ENCODE results near the gene ZFYVE26.
"Not testable (repeated sequence)": the region's sequence is repeated elsewhere in the genome, so short reads cannot be mapped to it uniquely, and the experiment has no call there.

ZFYVE26 gene

DNA sequence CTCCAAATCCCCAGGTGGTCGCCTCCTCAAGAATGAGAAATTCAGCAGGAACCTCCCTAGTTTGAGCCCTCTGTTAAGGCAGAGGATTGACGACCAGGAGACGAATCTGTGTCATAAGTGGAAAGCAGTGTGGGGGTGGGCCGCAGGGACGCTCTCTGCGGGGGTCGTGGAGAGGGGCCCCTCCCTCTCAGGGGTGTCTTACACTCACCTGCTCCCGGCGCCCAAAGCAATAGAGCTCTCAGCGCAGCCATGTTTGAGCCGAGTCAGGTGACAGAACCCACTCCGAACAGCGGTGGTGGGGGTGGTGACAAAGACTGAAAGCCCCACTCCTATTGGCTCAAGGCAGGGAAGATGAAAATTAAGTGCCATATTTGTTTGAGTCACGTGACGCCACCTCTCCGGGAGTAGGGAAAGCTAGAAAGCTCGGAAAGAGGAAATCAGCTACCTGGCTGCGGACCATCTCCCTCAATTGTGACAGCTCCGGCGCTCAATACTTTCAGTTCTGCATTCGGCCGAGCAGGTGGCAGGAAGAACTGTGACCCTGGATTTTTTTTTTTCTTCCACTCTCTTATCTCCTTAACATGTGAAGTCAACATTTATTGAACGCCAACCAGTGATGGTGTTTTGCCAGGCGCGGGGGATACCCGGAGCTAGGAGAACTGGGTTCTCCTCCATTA lies at the start of gene ZFYVE26:
ZFYVE26 (minus strand) TSS at position 265 of the 677 bp plus-strand sequence. CDS start 627 bp downstream, outside the sequence.
- peak; percentile 96 for DNase-seq

GRCh38 chr14:67863223-67863622 lies 46.8 kb upstream of the ZFYVE26 start:
- no peak for DNase-seq

GRCh38 chr14:67859169-67859749 lies 42.9 kb upstream of the ZFYVE26 start:
- no peak for DNase-seq

DNA sequence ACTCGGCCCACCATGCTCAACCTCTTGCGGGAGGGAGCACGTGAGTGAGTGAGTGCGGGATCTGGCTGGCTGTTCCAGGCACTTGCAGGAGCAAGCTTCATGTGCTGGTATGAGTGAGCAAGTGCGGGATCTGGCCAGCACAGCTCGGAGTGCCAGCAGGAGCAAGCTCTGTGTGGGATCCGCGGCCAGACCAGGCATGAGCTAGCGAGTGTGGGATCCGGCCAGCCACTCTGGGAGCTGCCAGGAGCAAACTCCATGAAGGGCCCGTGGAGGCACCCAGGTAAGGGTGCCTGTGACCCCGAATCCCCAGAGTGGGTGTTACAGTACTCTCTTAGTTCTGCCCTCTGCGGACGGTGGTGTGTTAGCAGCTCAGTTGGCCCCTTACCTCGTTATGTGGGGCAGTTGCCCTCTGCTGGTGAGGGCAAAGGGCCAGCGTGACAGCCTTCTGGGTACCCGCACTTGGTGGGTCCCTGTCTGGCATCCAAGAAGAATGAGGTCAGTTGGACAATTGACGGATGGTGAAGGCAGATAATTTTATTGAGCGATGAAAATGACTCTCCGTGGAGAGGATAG lies 41.5 kb upstream of the ZFYVE26 start:
- DNase-seq: no peak

- DNase-seq: no peak
Measured at GRCh38 chr14:67856827-67857226, 40.4 kb upstream of the ZFYVE26 start.

- DNase-seq: no peak
Measured at GRCh38 chr14:67853715-67854114, 37.3 kb upstream of the ZFYVE26 start.

DNA sequence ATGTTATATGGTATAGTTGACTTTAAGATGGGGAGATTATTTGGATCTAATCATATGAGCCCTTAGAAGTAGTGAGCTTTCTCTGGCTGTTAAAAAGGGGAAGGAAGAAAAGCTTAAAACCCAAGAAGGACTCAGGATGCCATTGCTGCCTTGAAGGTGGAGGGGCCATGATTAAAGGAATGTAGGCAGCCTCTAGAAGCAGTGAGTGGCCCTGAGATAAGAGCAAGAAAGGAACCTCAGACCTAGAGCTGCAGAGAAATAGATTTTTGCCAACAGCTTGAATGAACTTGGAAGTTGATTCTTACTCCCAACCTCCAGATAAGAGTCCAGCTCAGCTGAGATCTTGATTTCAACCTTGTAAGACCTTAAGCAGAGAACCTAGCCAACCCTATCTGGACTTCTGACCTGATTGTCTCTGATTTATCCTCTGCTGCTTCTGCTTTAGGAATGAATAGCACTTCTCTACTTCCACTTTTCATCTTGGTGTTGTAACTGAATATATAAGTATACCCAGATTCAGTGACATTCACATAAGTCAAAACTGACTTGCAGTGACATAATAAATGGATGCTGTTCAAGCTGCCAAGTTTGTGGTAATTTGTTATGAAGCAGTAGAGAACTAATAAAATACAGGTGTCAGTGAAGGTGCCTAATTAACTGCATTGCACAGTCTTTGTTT lies 36.7 kb upstream of the ZFYVE26 start:
- DNase-seq: no peak

- DNase-seq: no peak
Measured at GRCh38 chr14:67851785-67852410, 35.5 kb upstream of the ZFYVE26 start.

- no peak for DNase-seq
Measured at GRCh38 chr14:67850066-67850830, 33.9 kb upstream of the ZFYVE26 start.

DNA sequence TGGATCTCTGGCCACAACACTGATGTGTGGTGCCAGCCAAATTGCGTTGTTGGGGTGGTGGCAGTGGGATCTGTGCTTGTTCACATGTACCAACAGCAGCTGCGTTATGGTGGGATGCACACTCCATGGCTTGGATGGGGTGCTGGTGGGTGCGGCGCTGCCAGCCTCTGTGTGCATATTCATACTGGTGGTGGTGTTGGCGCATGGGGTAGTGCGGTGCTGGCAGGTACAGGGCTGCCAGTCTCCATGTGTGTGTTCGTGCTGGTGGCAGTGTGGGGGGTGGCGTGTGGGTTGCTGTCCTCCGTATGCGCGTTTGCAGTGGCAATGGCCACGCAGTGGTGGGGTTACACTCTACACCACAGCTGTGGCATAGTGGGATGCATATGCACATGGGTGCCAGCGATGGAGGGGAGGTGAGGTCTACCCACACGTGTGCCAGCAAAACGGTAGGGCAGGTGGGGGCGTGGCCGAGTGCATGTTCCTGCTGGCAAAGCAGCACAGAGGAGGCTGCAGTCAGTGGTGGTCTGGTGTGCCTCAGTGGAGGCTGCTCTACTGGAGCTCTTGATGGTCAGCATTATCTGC lies 29.7 kb upstream of the ZFYVE26 start:
- DNase-seq: no peak

GRCh38 chr14:67837011-67837624 lies 20.7 kb upstream of the ZFYVE26 start:
- peak; percentile 41 for DNase-seq

DNA sequence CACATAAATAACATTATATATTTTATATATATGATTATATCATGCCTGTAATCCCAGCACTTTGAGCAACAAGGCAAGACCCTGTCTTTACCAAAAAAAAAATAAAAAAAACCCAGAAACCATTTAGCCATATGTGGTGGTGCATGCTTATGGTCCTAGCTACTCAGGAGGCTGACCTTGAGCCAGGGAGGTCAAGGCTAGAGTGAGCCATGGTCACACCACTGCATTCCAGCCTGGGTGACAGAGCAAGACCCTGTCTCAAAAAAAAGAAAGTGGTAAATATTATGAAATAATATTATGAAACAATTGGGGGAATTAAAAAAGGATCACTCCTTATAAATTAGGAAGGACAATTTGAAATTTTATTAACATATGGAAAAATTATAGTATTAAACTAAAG lies 19.2 kb upstream of the ZFYVE26 start:
- no peak for DNase-seq

- no peak for DNase-seq
Measured at GRCh38 chr14:67833403-67833802, 17.0 kb upstream of the ZFYVE26 start.

- no peak for DNase-seq
Measured at GRCh38 chr14:67831113-67831512, 14.7 kb upstream of the ZFYVE26 start.

DNA sequence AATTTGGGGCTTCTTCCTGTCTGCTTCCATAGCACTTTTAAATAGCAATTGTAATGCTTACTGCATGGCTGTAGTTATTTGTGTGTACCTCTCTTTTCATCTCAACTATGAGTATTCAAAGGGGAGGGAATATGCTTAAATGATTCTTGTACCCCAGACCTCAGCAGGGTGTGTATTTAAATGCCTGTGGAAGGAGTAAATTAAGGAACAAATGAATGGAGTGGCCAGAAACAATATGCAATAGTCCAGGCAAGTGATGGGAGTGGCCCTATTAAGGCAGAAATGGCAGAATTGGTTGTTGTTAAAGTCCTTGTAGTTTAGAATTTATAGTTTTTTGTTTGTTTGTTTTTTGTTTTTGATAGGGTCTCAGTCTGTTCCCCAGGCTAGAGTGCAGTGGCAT lies 4.7 kb upstream of the ZFYVE26 start:
- DNase-seq: no peak

DNA sequence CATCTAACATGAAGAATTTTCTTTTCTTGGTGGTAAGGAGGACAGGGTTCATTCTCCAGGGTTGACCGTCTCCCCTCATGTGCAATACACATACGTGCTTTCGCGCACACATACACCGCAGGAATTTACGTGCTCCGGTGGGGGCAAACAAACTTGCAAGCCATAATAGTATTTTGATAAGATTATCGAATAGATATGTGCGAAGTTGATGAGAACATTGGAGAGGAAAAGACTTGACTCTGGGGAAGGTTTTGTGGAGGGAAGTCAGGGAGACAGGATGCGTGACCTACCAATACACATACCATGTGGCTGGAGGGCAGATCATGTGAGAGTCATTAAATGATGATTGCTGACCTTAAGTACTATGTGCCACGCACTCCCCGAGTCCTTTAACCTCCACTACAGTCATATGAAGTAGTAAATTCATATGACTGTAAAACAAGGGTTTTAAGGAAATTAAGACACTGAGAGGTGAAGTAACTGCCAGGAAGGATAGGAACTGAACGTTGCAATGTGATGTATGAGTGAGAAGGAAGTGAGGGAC lies 4.1 kb upstream of the ZFYVE26 start:
- DNase-seq: no peak

GRCh38 chr14:67819563-67820421 lies 3.4 kb upstream of the ZFYVE26 start, which contains the start of gene RAD51B:
RAD51B (plus strand) TSS chr14:67819779.
- DNase-seq: peak; percentile 46

DNA sequence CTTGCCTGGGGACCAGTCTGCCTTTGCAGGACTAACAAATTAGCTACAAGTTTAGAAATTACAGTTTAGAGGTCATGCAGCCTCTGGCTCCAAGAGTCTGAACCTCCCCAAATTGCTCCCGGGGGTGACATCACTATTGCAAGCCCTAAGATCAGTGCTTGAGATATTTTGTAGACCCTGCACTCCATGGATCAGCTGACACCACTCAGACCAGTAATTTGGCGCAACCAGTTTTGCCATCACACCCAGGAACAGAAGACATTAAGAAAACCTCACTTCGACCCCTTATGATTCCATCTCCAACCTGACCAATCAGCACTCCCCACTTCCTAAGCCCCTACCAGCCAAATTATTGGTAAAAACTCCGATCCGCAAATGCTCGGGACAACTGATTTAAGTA lies 2.1 kb upstream of the ZFYVE26 start:
- not testable (repeated sequence) for DNase-seq

DNA sequence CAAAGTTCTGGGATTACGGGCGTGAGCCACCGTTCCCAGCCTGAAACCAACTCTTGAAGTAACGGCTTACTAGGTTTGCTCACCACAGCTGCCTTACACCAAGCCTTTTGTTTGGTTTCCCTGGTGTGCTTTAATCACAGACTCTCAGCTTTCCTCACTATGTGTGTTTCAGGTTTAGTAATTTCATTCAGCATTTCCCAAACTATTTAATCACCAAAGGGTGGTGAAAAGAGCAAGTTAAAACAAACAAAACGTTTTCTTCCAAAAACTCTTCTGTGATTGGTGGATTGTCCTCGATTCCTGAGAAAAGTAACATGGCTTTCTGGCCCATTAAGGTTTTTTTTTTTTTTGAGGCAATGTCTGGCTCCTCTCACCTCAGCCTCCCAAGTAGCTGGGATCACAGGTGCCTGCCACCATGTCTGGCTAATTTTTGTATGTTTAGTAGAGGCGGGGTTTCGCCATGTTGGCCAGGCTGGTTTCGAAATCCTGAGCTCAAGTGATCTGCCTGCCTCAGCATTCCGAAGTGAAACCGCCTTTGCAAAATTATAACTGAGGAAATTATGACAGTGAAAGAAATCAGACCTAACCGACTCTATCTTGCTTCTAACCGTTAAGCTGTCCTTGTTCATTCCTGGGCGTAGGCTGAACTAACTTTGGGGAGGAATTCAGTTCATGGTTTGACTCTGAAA lies 1.5 kb upstream of the ZFYVE26 start:
- no peak for DNase-seq
